Fibroblast of lung (primary cell): Measurements from ENCODE around the gene PITPNB. TPM values are rescaled to one million over a fixed set of nuclear protein-coding genes. Genes with fewer than 3 reads are reported as not detected.

Source experiments
- DNase-seq, 2 donors: peaks; one replicate each; pipeline versions ENCODE4 v3.0.0 to v3.0.0-alpha.2; 2010; ENCODE audit warnings: low read depth in 2 of 2
- H2AFZ ChIP-seq: 2 replicates; pipeline ENCODE4 v1.5.1; 2012; ENCODE audit warnings: low read length, control low read depth, inconsistent platforms
- H3K27ac ChIP-seq: 2 replicates; pipeline ENCODE4 v1.5.1; 2011; ENCODE audit warnings: low read length, control low read depth; ENCODE audit not compliant: insufficient read depth
- H3K27me3 ChIP-seq: 2 replicates; pipeline ENCODE4 v1.5.1; 2011; ENCODE audit warnings: mild to moderate bottlenecking, low read length; ENCODE audit not compliant: control insufficient read depth, insufficient read depth
- H3K36me3 ChIP-seq: 2 replicates; pipeline ENCODE4 v1.5.1; 2011; ENCODE audit warnings: low read length; ENCODE audit not compliant: control insufficient read depth, insufficient read depth
- H3K4me1 ChIP-seq: 2 replicates; pipeline ENCODE4 v1.5.1; 2011; ENCODE audit warnings: low read length; ENCODE audit not compliant: control insufficient read depth, insufficient read depth; ENCODE audit errors: extremely low read depth
- H3K4me2 ChIP-seq: 2 replicates; pipeline ENCODE4 v1.5.1; 2011; ENCODE audit warnings: low read length, control low read depth; ENCODE audit not compliant: insufficient read depth; ENCODE audit errors: extremely low read depth
- H3K4me3 ChIP-seq, 4 experiments: fragments of 200-600 bp in 1 of 4; sonication (generic) in 1 of 4; replicated peaks in 1 of 4; 2 replicates each; pipeline ENCODE4 v1.5.1; 2011 to 2016; ENCODE audit warnings: low read length in 4 of 4, low read depth in 3 of 4, mild to moderate bottlenecking in 3 of 4, control low read depth in 2 of 4, inconsistent platforms in 1 of 4, mixed read lengths in 1 of 4; ENCODE audit not compliant: insufficient read depth in 1 of 4; ENCODE audit errors: control extremely low read depth in 1 of 4
- H3K79me2 ChIP-seq: 2 replicates; pipeline ENCODE4 v1.5.1; 2012; ENCODE audit warnings: mild to moderate bottlenecking, low read length, inconsistent platforms; ENCODE audit not compliant: control insufficient read depth, insufficient read depth
- H3K9ac ChIP-seq: 2 replicates; pipeline ENCODE4 v1.5.1; 2011; ENCODE audit warnings: mild to moderate bottlenecking, low read length, control low read depth; ENCODE audit not compliant: insufficient read depth
- H3K9me3 ChIP-seq: 2 replicates; pipeline ENCODE4 v1.5.1; 2012; ENCODE audit warnings: low read depth, low read length; ENCODE audit not compliant: control insufficient read depth, insufficient read depth
- H4K20me1 ChIP-seq: 2 replicates; pipeline ENCODE4 v1.5.1; 2011; ENCODE audit warnings: low read length; ENCODE audit not compliant: control insufficient read depth, insufficient read depth; ENCODE audit errors: extremely low read depth
- CTCF ChIP-seq, 2 donors: IDR thresholded peaks in 1 of 2; conservative IDR thresholded peaks in 1 of 2; 1 replicate in 1 of 2; 2 replicates in 1 of 2; pipeline ENCODE4 v1.5.1; 2011 to 2012; ENCODE audit warnings: low read length in 2 of 2, control low read depth in 1 of 2, inconsistent platforms in 1 of 2, low read depth in 1 of 2, mild to moderate bottlenecking in 1 of 2
- EZH2 ChIP-seq: IDR thresholded peaks from 2 replicates; pipeline ENCODE4 v1.5.1; 2012; ENCODE audit warnings: low read length, control low read depth, mild to moderate bottlenecking; ENCODE audit errors: missing control alignments
- polyA plus RNA-seq, 2 donors: library from polyadenylated mRNA; depleted of rRNA in 1 of 2; stranded (reverse) in 1 of 2; unstranded in 1 of 2; fragments of >200 nt; gene quantifications; 2 replicates each; pipeline ENCODE4 v1.2.1, GENCODE V29; 2011 to 2012; ENCODE audit warnings: missing spikeins in 1 of 2
- total RNA-seq: library from RNA; depleted of rRNA; stranded (reverse); fragments of >200 nt; gene quantifications from 2 replicates; pipeline ENCODE4 v1.2.1, GENCODE V29; 2014

PITPNB gene
- total and polyA plus RNA-seq, 2 donors (not counting 1 experiment from before 2014, with no cell fraction given): 42.4 to 79.4 TPM

GRCh38 chr22:27842669-27843431 is 76.2 kb downstream of the PITPNB start:
- Histone ChIP-seq H3K4me2 (no peak overlapping the region), H2AFZ (no peak overlapping the region), H3K27me3 (no peaks in the 10 kb centered on the region), H3K27ac (peak overlapping the region; percentile 39), H4K20me1 (no peaks in the 10 kb centered on the region), H3K4me1 (no peaks in the 10 kb centered on the region), H3K4me3 (no peak overlapping the region), H3K9ac (no peak overlapping the region), H3K79me2 (no peaks in the 10 kb centered on the region), H3K36me3 (peaks cover 3% of the 10 kb centered on the region), H3K9me3 (no peaks in the 10 kb centered on the region)
- DNase-seq: no peak
- TF ChIP-seq EZH2 (no peak), CTCF (conservative IDR thresholded peaks at IDR 0.05 in 1 of 2, IDR thresholded peaks at IDR 0.05 in 1 of 2; ENCODE audit: low read depth in 1 of 2, low read length in 2 of 2) (no peak)

- H3K9ac ChIP-seq: no peak overlapping the region
- H3K27ac ChIP-seq: no peak overlapping the region
- peaks cover 3% of the 10 kb centered on the region for H3K36me3 ChIP-seq
- H2AFZ ChIP-seq: no peak overlapping the region
- H3K4me1 ChIP-seq: no peaks in the 10 kb centered on the region
- no peaks in the 10 kb centered on the region for H4K20me1 ChIP-seq
- H3K4me3 ChIP-seq: no peak overlapping the region
- no peaks in the 10 kb centered on the region for H3K27me3 ChIP-seq
- H3K4me2 ChIP-seq: no peak overlapping the region
- TF ChIP-seq CTCF (conservative IDR thresholded peaks at IDR 0.05 in 1 of 2, IDR thresholded peaks at IDR 0.05 in 1 of 2; ENCODE audit: low read depth in 1 of 2, low read length in 2 of 2): no peak
- TF ChIP-seq EZH2: no peak
- DNase-seq: no peak
- no peaks in the 10 kb centered on the region for H3K79me2 ChIP-seq
- no peaks in the 10 kb centered on the region for H3K9me3 ChIP-seq
Measured at GRCh38 chr22:27842201-27842600, 76.9 kb downstream of the PITPNB start.

GRCh38 chr22:27840436-27840835 is 78.6 kb downstream of the PITPNB start:
- Histone ChIP-seq H3K27me3 (no peaks in the 10 kb centered on the region), H3K4me1 (peaks cover 4% of the 10 kb centered on the region), H3K9me3 (no peaks in the 10 kb centered on the region), H3K79me2 (no peaks in the 10 kb centered on the region), H2AFZ (no peak overlapping the region), H3K4me2 (no peak overlapping the region), H3K4me3 (no peak overlapping the region), H3K36me3 (no peaks in the 10 kb centered on the region), H3K9ac (no peak overlapping the region), H3K27ac (no peak overlapping the region), H4K20me1 (no peaks in the 10 kb centered on the region)
- TF ChIP-seq CTCF (conservative IDR thresholded peaks at IDR 0.05 in 1 of 2, IDR thresholded peaks at IDR 0.05 in 1 of 2; ENCODE audit: low read depth in 1 of 2, low read length in 2 of 2): no peak
- no peak for TF ChIP-seq EZH2
- no peak for DNase-seq
